ENCODE data around the gene NOCT. TPM values are rescaled to one million over a fixed set of nuclear protein-coding genes. Genes with fewer than 3 reads are reported as not detected.

Gene NOCT
- total and polyA plus RNA-seq, 2 experiments from 2014 or later, result 16.0 to 76.6 TPM

- no peak for TF ChIP-seq CTCF (conservative IDR thresholded peaks at IDR 0.05; ENCODE audit: low read depth in 2 of 2)
- TF ChIP-seq POLR2AphosphoS5 (IDR thresholded peaks at IDR 0.05; ENCODE audit: low read depth), result no peak
- TF ChIP-seq EZH2 (IDR thresholded peaks at IDR 0.05; ENCODE audit: low read depth, unreplicated experiment), result no peak
- TF ChIP-seq CREB1 (CRISPR knock-in tag; IDR thresholded peaks at IDR 0.05; ENCODE audit: low read depth), result no peak
- no peak for TF ChIP-seq ZNF114 (CRISPR knock-in tag; IDR thresholded peaks at IDR 0.05)
- TF ChIP-seq EZH2phosphoT487 (IDR thresholded peaks at IDR 0.05; ENCODE audit: unreplicated experiment), result no peak
- no peak for TF ChIP-seq ZNF331 (CRISPR knock-in tag; IDR thresholded peaks at IDR 0.05; ENCODE audit: low read depth)
- TF ChIP-seq NANOG (IDR thresholded peaks at IDR 0.05; ENCODE audit: borderline replicate concordance), result no peak
- no peak for TF ChIP-seq ETS1 (IDR thresholded peaks at IDR 0.05)
- Histone ChIP-seq H3K4me1 (ENCODE audit: insufficient read depth) (peaks cover 38% of the 10 kb centered on the region), H3K9me2 (ENCODE audit: insufficient read depth) (no peaks in the 10 kb centered on the region), H4K20me1 (replicated peaks; ENCODE audit: insufficient read depth) (peaks cover 16% of the 10 kb centered on the region; the same call in 1 of the 2 replicates), H3K4me3 (peak overlapping the region; percentile 77), H3K4me2 (peak overlapping the region; percentile 83), H2AFZ (peak overlapping the region; percentile 52; the same call in 1 of the 2 replicates), H3F3A (replicated peaks; ENCODE audit: low read depth) (peaks cover 11% of the 10 kb centered on the region), H3K27me3 (ENCODE audit: insufficient read depth) (no peaks in the 10 kb centered on the region), H3K79me2 (replicated peaks; ENCODE audit: insufficient read depth) (peaks cover 37% of the 10 kb centered on the region), H3K27ac (ENCODE audit: low read depth) (peak overlapping the region; percentile 76; the same call in 1 of the 2 replicates), H3K36me3 (ENCODE audit: insufficient read depth) (no peaks in the 10 kb centered on the region)
- DNase-seq (ENCODE audit: low spot score), result peak; percentile 56
- Mint-ChIP-seq H3K27ac (peak overlapping the region; percentile 99), H3K36me3 (ENCODE audit: low read depth) (peaks cover 15% of the 10 kb centered on the region), H3K4me1 (peaks cover 40% of the 10 kb centered on the region), H3K9me3 (no peaks in the 10 kb centered on the region; the same call in 2 of the 3 replicates), H3K4me3 (peak overlapping the region; percentile 97), H3K27me3 (ENCODE audit: insufficient read depth, low read depth, poor library complexity) (peaks cover 8% of the 10 kb centered on the region)
- ATAC-seq, result no peak; the same call in 2 of the 3 replicates
These were observed 961 bp upstream of the NOCT start for GRCh38 chr4:139014371-139015268.

- Mint-ChIP-seq H3K27me3 (ENCODE audit: insufficient read depth, low read depth, poor library complexity) (peaks cover 8% of the 10 kb centered on the region), H3K27ac (peak overlapping the region; percentile 96), H3K4me3 (peak overlapping the region; percentile 97), H3K4me1 (peaks cover 54% of the 10 kb centered on the region), H3K36me3 (ENCODE audit: low read depth) (peaks cover 15% of the 10 kb centered on the region), H3K9me3 (no peaks in the 10 kb centered on the region; the same call in 2 of the 3 replicates)
- peak overlapping the region; percentile 76 for H3K27ac ChIP-seq (ENCODE audit: low read depth)
- peak overlapping the region; percentile 77 for H3K4me3 ChIP-seq
- peaks cover 16% of the 10 kb centered on the region; the same call in 1 of the 2 replicates for H4K20me1 ChIP-seq (replicated peaks; ENCODE audit: insufficient read depth)
- no peaks in the 10 kb centered on the region for H3K27me3 ChIP-seq (ENCODE audit: insufficient read depth)
- no peaks in the 10 kb centered on the region for H3K36me3 ChIP-seq (ENCODE audit: insufficient read depth)
- peaks cover 51% of the 10 kb centered on the region for H3K4me1 ChIP-seq (ENCODE audit: insufficient read depth)
- DNase-seq (ENCODE audit: low spot score), result peak; percentile 32
- H2AFZ ChIP-seq, result no peak overlapping the region
- H3K9me2 ChIP-seq (ENCODE audit: insufficient read depth), result no peaks in the 10 kb centered on the region
- peak overlapping the region; percentile 83 for H3K4me2 ChIP-seq
- H3K79me2 ChIP-seq (replicated peaks; ENCODE audit: insufficient read depth), result peaks cover 49% of the 10 kb centered on the region
- peaks cover 24% of the 10 kb centered on the region for H3F3A ChIP-seq (replicated peaks; ENCODE audit: low read depth)
- ATAC-seq, result no peak
- TF ChIP-seq NANOG (IDR thresholded peaks at IDR 0.05; ENCODE audit: borderline replicate concordance) (no peak), ZNF114 (CRISPR knock-in tag; IDR thresholded peaks at IDR 0.05) (no peak), REST (IDR thresholded peaks at IDR 0.05; ENCODE audit: unreplicated experiment) (no peak), CREB1 (CRISPR knock-in tag; IDR thresholded peaks at IDR 0.05; ENCODE audit: low read depth) (no peak), STAT1 (IDR thresholded peaks at IDR 0.05; ENCODE audit: unreplicated experiment) (no peak), EZH2 (IDR thresholded peaks at IDR 0.05; ENCODE audit: low read depth, unreplicated experiment) (no peak), JUNB (IDR thresholded peaks at IDR 0.05; ENCODE audit: unreplicated experiment) (no peak), CTCF (conservative IDR thresholded peaks at IDR 0.05; ENCODE audit: low read depth in 2 of 2) (no peak), POLR2AphosphoS5 (IDR thresholded peaks at IDR 0.05; ENCODE audit: low read depth) (no peak), ZNF331 (CRISPR knock-in tag; IDR thresholded peaks at IDR 0.05; ENCODE audit: low read depth) (no peak)
These were observed 429 bp downstream of the NOCT start for GRCh38 chr4:139015948-139016471.
